Adrenal gland (tissue), 12 donors: ENCODE data around the gene KRTAP4-5. TPM values are rescaled to one million over a fixed set of nuclear protein-coding genes. Genes with fewer than 3 reads are reported as not detected.
"Not testable (repeated sequence)": the region's sequence is repeated elsewhere in the genome, so short reads cannot be mapped to it uniquely, and the experiment has no call there.

Source experiments
- DNase-seq, 7 donors: peaks; one replicate each; pipeline ENCODE4 v3.0.0-alpha.2; 2019 to 2020
- H3K27ac ChIP-seq, 5 donors: fragments of 200-600 bp; sonication (generic) in 4 of 5; 1 replicate in 3 of 5; 2 replicates in 2 of 5; pipeline versions ENCODE4 v1.5.1 to v1.8.0; 2016 to 2020; ENCODE audit warnings: mild to moderate bottlenecking in 1 of 5
- H3K27me3 ChIP-seq: fragments of 200-600 bp; 2 replicates; pipeline ENCODE4 v1.8.0; 2021
- H3K36me3 ChIP-seq, 2 donors: fragments of 200-600 bp; replicated peaks in 1 of 2; 1 replicate in 1 of 2; 2 replicates in 1 of 2; pipeline versions ENCODE4 v1.5.1 to v1.8.0; 2018 to 2022
- H3K4me1 ChIP-seq, 2 donors: fragments of 200-600 bp; replicated peaks in 1 of 2; 1 replicate in 1 of 2; 2 replicates in 1 of 2; pipeline versions ENCODE4 v1.5.1 to v1.8.0; 2018 to 2021
- H3K4me3 ChIP-seq, 4 donors: fragments of 200-600 bp; sonication (generic) in 3 of 4; one replicate each; pipeline ENCODE4 v1.5.1; 2016 to 2018
- H3K9me3 ChIP-seq, 3 donors: fragments of 200-600 bp; sonication (generic) in 1 of 3; replicated peaks in 1 of 3; 1 replicate in 2 of 3; 2 replicates in 1 of 3; pipeline versions ENCODE4 v1.5.1 to v1.8.0; 2016 to 2021
- CTCF ChIP-seq, 6 experiments: fragments of 450-650 bp in 4 of 6; fragments of 200-600 bp in 2 of 6; sonication (generic) in 1 of 6; IDR thresholded peaks; 1 replicate in 5 of 6; 2 replicates in 1 of 6; pipeline versions ENCODE4 v1.5.1 to v1.8.0; 2016 to 2021; ENCODE audit warnings: antibody characterized with exemption in 6 of 6, mild to moderate bottlenecking in 2 of 6, moderate library complexity in 1 of 6
- POLR2A ChIP-seq, 2 donors: fragments of 450-650 bp; IDR thresholded peaks; one replicate each; pipeline ENCODE4 v1.6.1; 2017; ENCODE audit warnings: antibody characterized with exemption in 2 of 2, mild to moderate bottlenecking in 2 of 2, moderate library complexity in 1 of 2
- WGBS, 4 donors: extraction: QIAGEN DNeasy Blood & Tissue Kit in 2 of 4; methylation state at CpG; one replicate each; pipeline versions ENCODE4 v1.1.5 to v1.1.7; 2013 to 2017; 5-methylcytosine and 5-hydroxymethylcytosine counted together
- intact Hi-C, 2 donors: fragments of 100-400 bp; cut with DNase I; formaldehyde crosslinking; loops; one replicate each; pipeline versions ENCODE4 v1.14.1 to v1.15.0; 2022 to 2023
- polyA plus RNA-seq, 3 donors: library from polyadenylated mRNA; stranded (reverse); fragments of 200-250 nt in 2 of 3; fragments of 350-450 nt in 1 of 3; fragmentation: Illumina TruSeq in 1 of 3; extraction: RNeasy Lipid Tissue Mini Kit (QIAGEN cat#74804) in 1 of 3; gene quantifications; one replicate each; pipeline ENCODE4 v1.2.3, GENCODE V29; 2013 to 2014
- total RNA-seq, 9 donors: library from RNA; depleted of rRNA in 4 of 9; stranded (reverse); fragments of >200 nt in 4 of 9; fragments of 120-200 nt in 1 of 9; fragmentation: NEBNext Ultra II Directional in 1 of 9; extraction: Animal tissue kit (Norgen Biotek cat#: 25700) in 1 of 9; gene quantifications; one replicate each; pipeline versions ENCODE4 v1.1.0 to v1.2.4, GENCODE V29; 2013 to 2023
- donor health status: healthy with polysubstance abuse.
- donor health status: Bipolar disorder and iron deficiency.
- donor health status: DM: yes; HTN: yes; CAD: no.
- donor health status: DM: no; HTN: no; CAD: no.
- donor health status: DM: no; HTN: no; CAD: no.
- donor health status: DM: yes; HTN: yes; CAD: no.

The KRTAP4-5 gene
- total and polyA plus RNA-seq, 12 donors, result not detected

- intact Hi-C loops, result no loop called here
- DNase-seq, result no peak
- no peak overlapping the region for H3K27ac ChIP-seq
- peaks cover 5% of the 10 kb centered on the region for H3K27me3 ChIP-seq
- H3K9me3 ChIP-seq, result peaks cover 0 to 4% (median 0%) of the 10 kb centered on the region in 3 donors
- TF ChIP-seq CTCF (IDR thresholded peaks at IDR 0.05), result no peak
- no peak for TF ChIP-seq POLR2A (IDR thresholded peaks at IDR 0.05)
- WGBS, 4 donors, result 81 to 93% (median 84%) methylated on average over 1 of the region's 1 CpG
- H3K4me3 ChIP-seq, result no peak overlapping the region
- H3K4me1 ChIP-seq, result no peaks in the 10 kb centered on the region
- H3K36me3 ChIP-seq, result no peaks in the 10 kb centered on the region
Measured at GRCh38 chr17:41144846-41145245, 4.8 kb downstream of the KRTAP4-5 start.

DNA sequence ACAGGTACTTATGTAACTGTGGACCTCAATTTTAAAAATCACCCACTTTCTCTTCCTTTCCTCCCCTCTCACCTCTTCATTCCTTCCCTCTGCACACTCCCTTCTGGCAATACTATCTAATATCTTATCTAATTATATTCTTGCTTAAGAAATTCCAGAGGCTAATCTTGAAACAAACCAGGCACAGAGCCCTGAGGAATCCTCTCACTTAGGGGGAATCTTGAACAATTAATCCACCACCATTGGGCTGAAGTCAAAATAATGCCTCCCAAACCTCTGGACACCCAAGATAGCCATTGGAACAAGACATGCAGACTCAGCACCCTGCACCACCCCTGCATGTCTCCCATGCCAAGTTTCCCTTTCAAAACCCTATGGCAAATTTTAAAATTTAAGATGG is 8.3 kb downstream of the KRTAP4-5 start:
- Histone ChIP-seq H3K9me3 (peaks cover 0 to 4% (median 0%) of the 10 kb centered on the region in 3 donors), H3K27ac (no peak overlapping the region), H3K36me3 (no peaks in the 10 kb centered on the region), H3K27me3 (no peaks in the 10 kb centered on the region), H3K4me1 (no peaks in the 10 kb centered on the region), H3K4me3 (no peak overlapping the region)
- intact Hi-C loops, result no loop called here
- no peak for DNase-seq
- no peak for TF ChIP-seq CTCF (IDR thresholded peaks at IDR 0.05)
- TF ChIP-seq POLR2A (IDR thresholded peaks at IDR 0.05), result no peak

GRCh38 chr17:41140360-41141131 is 9.1 kb downstream of the KRTAP4-5 start, which contains the start of gene KRTAP4-6:
Gene KRTAP4-6, minus strand, starts transcription at chr17:41140544. Its CDS starts 57 bp downstream, at chr17:41140487.
- no peak for DNase-seq
- no peaks in the 10 kb centered on the region for H3K27me3 ChIP-seq
- TF ChIP-seq CTCF (IDR thresholded peaks at IDR 0.05) (no peak), POLR2A (IDR thresholded peaks at IDR 0.05) (no peak)
- no peak within 1 kb of the TSS for H3K27ac ChIP-seq
- WGBS, 4 donors, result 74 to 84% (median 80%) methylated on average over 5 to 6 of the region's 6 CpGs
- H3K4me1 ChIP-seq, result no peaks in the 10 kb centered on the region
- no peak within 1 kb of the TSS for H3K4me3 ChIP-seq
- H3K9me3 ChIP-seq, result peaks cover 0 to 4% (median 0%) of the 10 kb centered on the region in 3 donors
- no peaks in the 10 kb centered on the region for H3K36me3 ChIP-seq
- intact Hi-C loops, result no loop called here

GRCh38 chr17:41139865-41140264 is 9.8 kb downstream of the KRTAP4-5 start:
- 76 to 83% (median 82%) methylated on average over 11 to 12 of the region's 12 CpGs for WGBS, 4 donors
- H3K27me3 ChIP-seq, H3K4me3 ChIP-seq, H3K36me3 ChIP-seq, H3K4me1 ChIP-seq, H3K9me3 ChIP-seq, intact Hi-C loops, H3K27ac ChIP-seq, DNase-seq: not testable (repeated sequence)
